ENCODE measurements around the gene IP6K3. TPM values are rescaled to one million over a fixed set of nuclear protein-coding genes. Genes with fewer than 3 reads are reported as not detected.

Gene IP6K3
- total RNA-seq, 1 experiment from 2014 or later: 1.7 TPM

DNA sequence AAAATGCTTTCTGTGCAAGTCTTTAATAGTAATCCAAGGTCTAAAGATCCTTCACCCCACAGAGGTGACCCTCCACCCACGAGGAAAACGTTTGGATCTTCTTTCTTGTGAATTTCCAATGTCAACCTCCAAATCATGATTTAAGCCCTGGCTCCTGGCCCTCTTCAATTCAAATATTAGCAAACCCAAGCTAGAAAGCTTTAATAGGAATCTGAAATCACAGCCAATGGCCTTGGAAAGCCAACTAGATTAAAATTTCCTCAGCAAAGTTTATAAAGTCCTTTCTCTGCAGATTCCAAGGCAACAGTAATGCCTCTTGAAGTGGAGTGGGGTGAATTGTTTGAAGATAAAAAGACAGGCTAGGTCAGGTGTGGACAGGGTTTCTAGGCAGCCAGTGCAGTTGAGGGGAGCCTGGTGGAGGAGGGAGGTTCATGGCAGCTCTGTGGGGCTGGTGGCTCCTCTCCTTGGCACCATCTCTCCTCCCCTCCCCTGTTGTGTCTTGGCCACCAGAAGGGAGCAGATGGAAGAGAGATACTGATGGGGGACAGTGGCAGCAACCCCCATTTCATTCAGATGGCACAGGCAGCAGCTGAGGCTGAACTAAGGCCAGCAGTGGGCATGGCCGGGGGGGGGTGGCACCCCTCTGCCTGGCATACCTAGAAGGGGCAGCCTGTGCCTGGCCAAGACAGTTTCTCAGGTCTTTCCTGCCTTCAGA is 23.2 kb downstream of the IP6K3 start:
- CTCF ChIA-PET: interaction anchor here (0.9 to 2.4 kb wide), 6 partner anchors 12 to 440 kb away, joined by 3 to 10 read pairs (median 6); partner anchors contain the start of gene UQCC2
- Mint-ChIP-seq H3K36me3 (ENCODE audit: insufficient read depth, unreplicated experiment) (no peaks in the 10 kb centered on the region), H3K27ac (ENCODE audit: low read depth, unreplicated experiment) (no peak overlapping the region), H3K4me1 (ENCODE audit: insufficient read depth, unreplicated experiment) (no peaks in the 10 kb centered on the region), H3K27me3 (ENCODE audit: insufficient read depth, unreplicated experiment) (peaks cover 25% of the 10 kb centered on the region), H3K9me3 (ENCODE audit: unreplicated experiment) (no peaks in the 10 kb centered on the region), H3K4me3 (ENCODE audit: unreplicated experiment) (no peak overlapping the region)
- TF ChIP-seq, protein P1, sequence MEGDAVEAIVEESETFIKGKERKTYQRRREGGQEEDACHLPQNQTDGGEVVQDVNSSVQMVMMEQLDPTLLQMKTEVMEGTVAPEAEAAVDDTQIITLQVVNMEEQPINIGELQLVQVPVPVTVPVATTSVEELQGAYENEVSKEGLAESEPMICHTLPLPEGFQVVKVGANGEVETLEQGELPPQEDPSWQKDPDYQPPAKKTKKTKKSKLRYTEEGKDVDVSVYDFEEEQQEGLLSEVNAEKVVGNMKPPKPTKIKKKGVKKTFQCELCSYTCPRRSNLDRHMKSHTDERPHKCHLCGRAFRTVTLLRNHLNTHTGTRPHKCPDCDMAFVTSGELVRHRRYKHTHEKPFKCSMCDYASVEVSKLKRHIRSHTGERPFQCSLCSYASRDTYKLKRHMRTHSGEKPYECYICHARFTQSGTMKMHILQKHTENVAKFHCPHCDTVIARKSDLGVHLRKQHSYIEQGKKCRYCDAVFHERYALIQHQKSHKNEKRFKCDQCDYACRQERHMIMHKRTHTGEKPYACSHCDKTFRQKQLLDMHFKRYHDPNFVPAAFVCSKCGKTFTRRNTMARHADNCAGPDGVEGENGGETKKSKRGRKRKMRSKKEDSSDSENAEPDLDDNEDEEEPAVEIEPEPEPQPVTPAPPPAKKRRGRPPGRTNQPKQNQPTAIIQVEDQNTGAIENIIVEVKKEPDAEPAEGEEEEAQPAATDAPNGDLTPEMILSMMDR (IDR thresholded peaks at IDR 0.05; ENCODE audit: unreplicated experiment): no peak
- POLR2A ChIA-PET: interaction anchor here (0.6 kb wide), 2 partner anchors 66 to 366 kb away, joined by 3 read pairs; no protein-coding TSS in a partner anchor
- intact Hi-C loops (cut with micrococcal nuclease): no loop called here
- BruUV-seq (replicated peaks): no TSS peak
- no peak for DNase-seq (ENCODE audit: unreplicated experiment)

DNA sequence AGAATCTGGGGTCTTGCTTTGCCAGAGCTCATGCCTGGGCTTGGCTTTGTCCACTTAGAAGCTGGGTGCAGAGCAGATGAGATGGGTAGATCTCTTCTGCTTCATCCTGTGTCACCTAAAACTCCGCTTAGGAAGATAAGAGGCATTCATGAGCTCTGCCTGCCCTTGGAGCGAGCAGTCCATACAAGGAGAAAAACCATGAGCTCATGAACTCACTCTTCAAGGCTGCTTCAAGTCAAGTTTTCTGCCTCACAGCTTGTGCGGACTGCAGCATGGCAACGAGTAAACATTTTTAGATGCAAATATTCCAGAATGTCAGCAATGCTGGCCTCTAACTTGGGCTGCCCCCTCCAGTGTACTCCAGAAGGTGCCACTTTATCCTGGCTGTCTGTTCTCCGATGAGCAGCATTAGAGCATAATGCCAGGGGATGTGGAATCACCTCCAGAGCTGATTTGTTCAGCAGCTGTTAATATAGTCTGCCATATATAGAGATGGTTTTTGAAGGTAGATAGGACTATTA is 24.5 kb downstream of the IP6K3 start:
- Mint-ChIP-seq H3K4me1 (ENCODE audit: insufficient read depth, unreplicated experiment) (peaks cover 1% of the 10 kb centered on the region), H3K27me3 (ENCODE audit: insufficient read depth, unreplicated experiment) (peaks cover 25% of the 10 kb centered on the region), H3K27ac (ENCODE audit: low read depth, unreplicated experiment) (no peak overlapping the region), H3K4me3 (ENCODE audit: unreplicated experiment) (no peak overlapping the region), H3K9me3 (ENCODE audit: unreplicated experiment) (no peaks in the 10 kb centered on the region), H3K36me3 (ENCODE audit: insufficient read depth, unreplicated experiment) (no peaks in the 10 kb centered on the region)
- intact Hi-C loops (cut with micrococcal nuclease): no loop called here
- TF ChIP-seq, protein P1 (IDR thresholded peaks at IDR 0.05; ENCODE audit: unreplicated experiment): no peak
- ChIA-PET POLR2A (no interaction called here), CTCF (interaction anchor here (0.9 to 2.4 kb wide), 5 partner anchors 9 to 39 kb away, joined by 3 to 10 read pairs (median 8); partner anchors contain the start of gene UQCC2)
- BruUV-seq (replicated peaks): no TSS peak
- DNase-seq (ENCODE audit: unreplicated experiment): no peak

DNA sequence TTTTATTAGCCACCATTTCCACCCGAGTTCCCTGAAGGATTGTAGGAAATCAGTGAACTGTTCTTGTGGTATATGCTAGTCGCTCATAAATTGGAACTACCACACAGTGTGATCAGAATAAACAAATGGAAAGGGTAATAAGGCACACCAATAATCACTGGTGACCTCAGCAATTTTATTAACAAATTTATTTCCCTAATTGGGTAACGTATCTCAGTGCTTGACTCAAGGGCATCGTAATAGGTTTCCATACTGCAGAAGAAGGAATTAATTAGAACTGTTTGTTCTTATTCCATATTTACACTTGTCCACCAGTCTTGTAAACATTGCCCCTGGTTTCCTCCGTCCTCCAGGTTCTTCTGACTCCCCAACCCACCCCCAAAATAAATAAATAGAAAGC is 25.2 kb downstream of the IP6K3 start:
- Mint-ChIP-seq H3K4me3 (ENCODE audit: unreplicated experiment) (no peak overlapping the region), H3K27me3 (ENCODE audit: insufficient read depth, unreplicated experiment) (peaks cover 25% of the 10 kb centered on the region), H3K9me3 (ENCODE audit: unreplicated experiment) (no peaks in the 10 kb centered on the region), H3K4me1 (ENCODE audit: insufficient read depth, unreplicated experiment) (peaks cover 8% of the 10 kb centered on the region), H3K36me3 (ENCODE audit: insufficient read depth, unreplicated experiment) (no peaks in the 10 kb centered on the region), H3K27ac (ENCODE audit: low read depth, unreplicated experiment) (no peak overlapping the region)
- no TSS peak for BruUV-seq (replicated peaks)
- CTCF ChIA-PET: interaction anchor here (0.6 to 2.4 kb wide), 6 partner anchors 8 to 40 kb away, joined by 3 to 10 read pairs (median 6); partner anchors contain the start of gene UQCC2
- TF ChIP-seq, protein P1 (IDR thresholded peaks at IDR 0.05; ENCODE audit: unreplicated experiment): no peak
- DNase-seq (ENCODE audit: unreplicated experiment): no peak
- POLR2A ChIA-PET: no interaction called here
- intact Hi-C loops (cut with micrococcal nuclease): no loop called here

DNA sequence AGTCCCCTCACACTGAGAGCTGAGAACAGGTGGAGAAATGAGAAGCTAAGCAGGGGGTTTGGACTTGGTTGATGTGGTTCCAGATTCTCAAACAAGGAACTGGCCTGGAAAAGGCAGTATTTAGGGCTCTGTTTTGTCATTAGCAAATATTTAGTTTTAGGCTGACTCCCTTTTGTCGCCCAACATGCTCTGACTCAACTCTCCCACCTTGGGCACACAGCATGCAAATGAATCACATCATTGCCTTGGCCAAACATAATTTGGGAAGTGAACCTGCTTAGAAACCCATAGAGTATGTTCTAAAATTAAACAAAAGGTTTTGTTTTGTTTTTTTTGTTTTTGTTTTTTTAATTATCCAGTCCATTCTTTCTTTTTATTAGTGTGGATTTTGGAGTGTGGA is 25.7 kb downstream of the IP6K3 start:
- Mint-ChIP-seq H3K27ac (ENCODE audit: low read depth, unreplicated experiment) (no peak overlapping the region), H3K9me3 (ENCODE audit: unreplicated experiment) (no peaks in the 10 kb centered on the region), H3K36me3 (ENCODE audit: insufficient read depth, unreplicated experiment) (no peaks in the 10 kb centered on the region), H3K27me3 (ENCODE audit: insufficient read depth, unreplicated experiment) (peaks cover 25% of the 10 kb centered on the region), H3K4me3 (ENCODE audit: unreplicated experiment) (no peak overlapping the region), H3K4me1 (ENCODE audit: insufficient read depth, unreplicated experiment) (peaks cover 11% of the 10 kb centered on the region)
- CTCF ChIA-PET: interaction anchor here (0.6 to 0.7 kb wide), 3 partner anchors 20 to 507 kb away, joined by 3 read pairs; no protein-coding TSS in a partner anchor
- DNase-seq (ENCODE audit: unreplicated experiment): no peak
- BruUV-seq (replicated peaks): no TSS peak
- POLR2A ChIA-PET: no interaction called here
- intact Hi-C loops (cut with micrococcal nuclease): no loop called here
- TF ChIP-seq, protein P1 (IDR thresholded peaks at IDR 0.05; ENCODE audit: unreplicated experiment): no peak

Data from MCF 10A (cell line).